ENCODE results near the gene TMEM9B.
"Not testable (repeated sequence)": the region's sequence is repeated elsewhere in the genome, so short reads cannot be mapped to it uniquely, and the experiment has no call there.

TMEM9B gene

GRCh38 chr11:8971924-8972316, 7.7 kb upstream of the TMEM9B start:
- DNase-seq, result no peak

DNA sequence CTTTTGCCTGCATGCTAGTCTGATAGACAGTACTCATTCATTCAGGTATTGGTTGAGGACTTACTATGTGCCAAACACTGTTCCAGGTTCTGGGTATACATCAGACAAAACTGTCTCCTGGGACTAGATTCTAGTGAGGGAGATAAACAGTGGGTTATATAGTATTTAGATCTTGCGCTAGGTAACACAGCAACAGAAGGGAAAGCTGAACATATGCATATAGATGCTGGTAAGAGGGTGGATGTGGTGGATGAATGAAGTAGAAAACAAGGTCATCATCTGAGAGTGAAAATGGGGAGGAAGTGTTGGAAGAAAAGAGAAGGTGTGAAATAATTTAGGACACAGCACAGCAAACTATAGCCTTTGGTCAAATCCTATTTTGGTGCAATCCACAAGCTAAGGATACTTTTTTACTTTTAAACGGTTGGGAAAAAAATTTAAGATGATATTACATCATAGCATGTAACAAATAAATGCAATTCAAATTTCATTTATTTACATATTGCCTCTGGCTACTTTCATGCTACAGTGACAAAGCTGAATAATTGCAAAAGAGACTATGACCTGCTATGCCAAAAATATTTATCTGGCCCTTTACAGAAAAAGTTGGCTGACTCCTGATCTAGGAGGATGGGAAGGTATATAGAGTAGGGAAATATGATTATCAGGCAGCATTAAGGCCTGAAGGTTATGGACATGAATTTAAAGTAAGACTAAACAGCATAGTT, 7.1 kb upstream of the TMEM9B start:
- DNase-seq, result no peak

GRCh38 chr11:8967184-8967583, 2.9 kb upstream of the TMEM9B start:
- DNase-seq, result no peak

DNA sequence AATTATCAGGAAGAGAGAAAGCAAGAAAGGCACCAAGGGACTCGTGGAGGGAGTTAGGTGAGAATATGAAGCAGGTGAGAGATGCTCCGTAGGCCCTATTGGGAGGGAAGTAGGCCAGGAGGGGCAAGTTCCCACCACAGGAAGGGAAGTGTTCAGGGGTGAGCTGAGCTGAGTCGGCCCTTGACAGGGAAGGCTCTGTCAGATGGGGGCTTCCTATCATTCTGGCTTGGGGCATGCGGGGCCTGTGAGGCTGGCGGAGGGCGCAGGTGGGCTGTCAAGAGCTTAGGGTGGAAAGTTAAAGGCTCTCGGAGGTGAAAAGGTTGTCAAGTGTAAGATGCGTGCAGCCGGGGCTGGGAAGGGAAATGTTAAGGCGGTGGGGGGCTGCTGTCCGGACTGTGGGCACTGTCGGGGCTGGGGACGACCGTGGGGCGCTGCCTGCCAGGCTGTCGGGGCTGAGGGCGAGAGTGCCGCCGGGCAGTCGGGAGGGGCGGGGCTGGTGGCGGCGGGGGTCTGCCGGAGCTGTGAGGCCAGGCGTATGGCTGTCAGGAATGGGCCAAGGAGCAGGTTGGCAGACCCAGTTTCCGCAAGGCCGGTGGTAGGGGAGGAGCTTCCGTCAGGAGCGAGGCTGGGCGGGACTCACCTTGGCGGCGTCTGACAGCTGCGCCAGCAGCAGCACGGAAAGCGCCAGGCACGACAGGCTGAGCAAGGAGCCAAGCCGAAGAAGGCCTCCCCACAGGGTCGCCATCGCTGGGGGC, 496 bp downstream of the TMEM9B start:
- DNase-seq, result no peak

- no peak for DNase-seq
These were observed 1.4 kb downstream of the TMEM9B start for GRCh38 chr11:8962841-8963240.

- no peak for DNase-seq
These were observed 2.8 kb downstream of the TMEM9B start for GRCh38 chr11:8961401-8961800.

DNA sequence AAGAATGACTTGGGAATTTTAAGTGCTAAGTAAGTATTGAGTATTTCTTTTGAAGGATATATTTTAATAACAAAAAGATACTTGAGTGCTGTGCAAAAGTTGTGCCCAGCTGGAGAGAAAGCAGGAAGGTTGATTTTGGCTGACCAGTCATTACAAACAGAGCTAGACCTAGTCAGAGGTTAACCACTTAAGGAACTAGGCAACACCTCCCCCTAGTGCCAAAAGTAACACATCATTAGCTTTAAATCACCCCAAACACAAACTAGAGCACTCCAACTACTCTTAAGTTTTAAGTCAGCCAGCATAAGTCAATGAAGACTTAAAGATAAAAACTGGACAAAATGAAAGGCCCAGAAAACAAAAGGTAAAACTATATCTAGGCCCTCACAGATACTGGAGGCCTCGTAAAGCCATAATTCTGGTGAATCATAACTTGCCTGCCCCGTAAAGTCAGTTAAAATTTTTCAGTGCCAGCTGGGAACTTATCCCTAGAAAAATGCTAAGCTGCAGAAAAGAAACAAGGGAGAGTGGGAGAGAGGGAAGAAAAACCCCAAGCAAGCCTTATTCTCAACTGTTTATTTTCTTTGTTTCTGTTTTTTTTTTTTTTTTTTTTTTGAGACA, 4.6 kb downstream of the TMEM9B start:
- DNase-seq, result no peak

DNA sequence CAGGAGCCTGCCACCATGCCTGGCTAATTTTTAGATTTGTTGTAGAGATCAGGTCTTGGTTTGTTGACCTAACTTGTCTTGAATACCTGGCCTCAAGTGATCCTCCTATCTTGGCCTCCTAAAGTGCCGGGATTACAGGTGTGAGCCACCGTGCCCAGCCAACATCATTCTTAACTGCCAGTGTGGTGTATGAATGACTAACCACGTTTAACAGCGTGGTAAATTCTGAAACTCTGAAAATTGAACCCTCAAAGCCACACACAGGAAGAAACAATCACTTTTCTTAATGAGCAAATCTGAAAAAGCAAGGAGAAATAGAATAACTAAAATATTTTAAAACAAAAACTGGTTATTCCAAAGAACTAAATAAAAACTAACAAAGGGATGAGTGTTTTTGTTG, 7.4 kb downstream of the TMEM9B start:
- no peak for DNase-seq

- DNase-seq, result no peak
These were observed 15.4 kb downstream of the TMEM9B start for GRCh38 chr11:8948886-8949285.

DNA sequence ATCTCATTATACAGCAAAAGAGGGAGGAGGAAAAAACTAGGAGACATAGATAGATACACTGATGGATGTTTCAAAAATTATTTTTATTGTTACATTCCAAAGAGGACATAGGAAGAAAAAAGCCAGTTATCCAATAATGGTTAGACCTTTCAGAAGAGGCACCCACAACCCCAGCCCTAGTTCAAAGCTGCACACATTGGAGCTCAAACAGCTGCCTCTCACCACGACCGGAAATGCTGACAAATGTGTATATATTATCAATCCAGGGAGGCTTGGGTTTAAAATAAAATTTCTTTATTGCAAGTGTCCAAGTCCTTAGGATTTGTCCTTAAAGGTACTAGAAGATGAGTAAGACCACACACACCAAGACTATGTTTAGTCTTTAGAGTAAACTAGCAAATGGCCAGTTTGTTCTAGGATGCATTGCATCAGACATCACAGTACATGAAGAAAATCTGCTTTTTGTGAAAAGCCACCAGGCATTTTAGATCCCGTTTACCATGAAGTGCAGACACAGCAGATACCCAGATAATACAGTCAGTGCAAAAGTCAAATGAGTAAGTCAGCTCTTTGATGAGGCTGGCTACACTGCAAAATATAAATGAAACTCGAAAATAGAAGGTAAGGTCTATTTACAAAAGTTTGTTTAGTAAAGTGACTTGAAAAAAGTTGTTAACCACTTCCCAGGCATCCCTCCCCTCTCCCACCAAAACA, 16.9 kb downstream of the TMEM9B start:
- DNase-seq, result no peak

- DNase-seq, result no peak
These were observed 21.6 kb downstream of the TMEM9B start, which contains the start of gene ASCL3 for GRCh38 chr11:8942518-8943066. ASCL3 (minus strand) TSS chr11:8943016; CDS start chr11:8938161, 4,855 bp downstream.

GRCh38 chr11:8941341-8942103, 22.7 kb downstream of the TMEM9B start:
- DNase-seq, result no peak

DNA sequence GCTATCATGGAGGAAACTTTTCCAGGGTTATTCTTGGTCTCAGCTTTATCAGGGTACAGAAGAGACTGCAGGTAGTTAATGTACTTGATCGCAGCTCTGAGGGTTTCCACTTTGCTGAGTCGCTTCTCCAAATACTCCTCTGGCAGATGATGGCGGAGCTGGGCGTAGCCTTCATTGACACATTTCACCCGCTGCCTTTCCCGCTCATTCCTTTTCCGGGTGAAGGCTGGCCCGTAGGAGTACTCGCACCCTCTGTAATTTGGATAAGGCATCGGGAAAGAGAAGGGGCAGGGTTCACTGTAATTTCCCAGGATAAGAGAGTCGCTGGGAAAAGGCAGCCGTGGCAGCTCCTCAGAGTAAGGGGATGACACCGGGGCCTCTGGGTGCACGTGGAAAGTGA, 26.6 kb downstream of the TMEM9B start:
- no peak for DNase-seq

- no peak for DNase-seq
These were observed 27.1 kb downstream of the TMEM9B start for GRCh38 chr11:8937159-8937558.

- DNase-seq, result not testable (repeated sequence)
These were observed 28.5 kb downstream of the TMEM9B start for GRCh38 chr11:8935789-8936188.

- no peak for DNase-seq
These were observed 29.3 kb downstream of the TMEM9B start for GRCh38 chr11:8934742-8935488.

DNA sequence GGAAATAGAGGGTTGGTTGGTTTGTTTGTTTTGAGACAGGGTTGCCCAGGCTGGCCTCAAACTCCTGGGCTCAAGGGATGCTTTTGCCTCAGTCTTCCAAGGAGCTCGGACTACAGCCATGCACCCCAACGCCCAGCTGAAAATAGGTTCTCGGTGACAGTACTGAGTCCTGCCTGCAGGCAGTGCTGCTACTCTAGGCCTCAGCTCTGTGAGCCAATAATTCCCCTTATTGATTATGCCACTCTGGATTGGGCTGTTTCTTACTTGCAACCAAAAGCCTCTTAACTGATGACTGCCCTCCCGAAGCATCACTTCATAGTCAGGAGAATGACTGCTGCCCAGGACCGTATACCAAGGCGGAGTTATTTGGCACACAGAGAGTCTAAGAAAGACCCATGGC, 30.3 kb downstream of the TMEM9B start:
- no peak for DNase-seq

DNA sequence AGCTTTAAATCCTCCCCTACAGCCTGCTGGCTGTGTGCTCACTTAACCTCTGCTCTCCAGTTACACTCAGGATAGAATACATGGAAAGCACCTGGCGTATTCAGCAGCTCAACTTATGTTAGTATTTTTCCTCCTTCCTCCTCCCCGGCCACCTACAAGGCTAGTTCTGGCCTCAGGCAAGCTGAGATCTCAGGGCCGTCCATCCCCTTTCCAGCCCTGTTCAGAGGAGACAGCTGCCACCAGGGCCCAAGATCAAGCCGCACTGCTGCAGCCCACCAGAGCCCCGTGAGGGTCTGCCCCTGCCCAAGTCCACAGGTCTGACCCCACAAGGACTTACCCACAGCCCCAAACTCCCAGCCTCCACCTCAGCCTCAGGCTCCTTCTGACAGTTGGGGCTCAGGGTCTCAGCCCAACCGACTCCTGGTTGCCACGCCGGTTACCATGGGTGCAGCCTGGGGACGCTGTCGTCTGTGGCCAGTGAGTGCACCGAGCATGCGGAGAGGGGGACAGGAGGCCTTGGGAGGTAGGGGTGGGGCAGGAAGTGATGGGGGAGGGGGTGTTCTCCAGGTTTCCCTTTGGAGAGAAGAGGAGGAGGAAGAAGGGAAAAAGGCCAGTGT, 31.6 kb downstream of the TMEM9B start, which contains the start of gene C11orf16:
Gene C11orf16 (minus strand): TSS at position 384 of the 617 bp plus-strand sequence. CDS start 639 bp downstream, outside the sequence.
- DNase-seq, result no peak

DNA sequence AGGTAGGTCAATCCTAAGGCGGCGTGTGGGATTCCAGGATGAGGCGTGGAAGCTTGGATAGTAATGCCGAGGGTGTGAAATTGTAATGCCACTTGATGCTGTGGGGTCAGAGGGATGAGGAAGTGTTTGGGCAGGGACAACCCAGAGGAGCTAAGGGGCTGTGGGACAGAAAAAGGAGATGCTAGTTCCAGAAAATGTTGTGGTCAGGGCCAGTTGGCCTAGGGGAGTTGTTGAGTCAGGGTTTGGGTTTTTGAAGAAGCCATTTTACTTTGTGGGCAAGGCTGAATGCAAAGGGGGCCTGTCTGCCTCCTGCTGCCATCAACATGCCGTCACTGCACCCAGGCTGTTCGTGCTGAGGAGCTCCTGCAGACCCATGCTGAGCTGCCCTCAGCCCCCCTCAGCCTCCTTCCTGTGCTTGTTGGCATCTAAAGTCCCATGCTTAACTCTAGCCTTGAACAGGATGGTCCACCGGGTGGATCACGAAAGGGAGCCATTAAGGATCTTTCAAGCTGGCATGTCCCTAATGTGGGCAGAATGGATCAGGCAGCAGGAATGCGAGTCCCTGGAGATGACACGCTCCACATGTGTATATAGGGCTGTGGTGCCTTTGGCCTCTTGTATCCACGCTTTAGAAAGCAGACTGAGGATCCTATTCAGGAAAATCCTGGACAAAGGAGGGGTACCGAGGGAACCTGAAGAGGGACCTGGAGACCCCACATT, 33.6 kb downstream of the TMEM9B start:
- no peak for DNase-seq

DNA sequence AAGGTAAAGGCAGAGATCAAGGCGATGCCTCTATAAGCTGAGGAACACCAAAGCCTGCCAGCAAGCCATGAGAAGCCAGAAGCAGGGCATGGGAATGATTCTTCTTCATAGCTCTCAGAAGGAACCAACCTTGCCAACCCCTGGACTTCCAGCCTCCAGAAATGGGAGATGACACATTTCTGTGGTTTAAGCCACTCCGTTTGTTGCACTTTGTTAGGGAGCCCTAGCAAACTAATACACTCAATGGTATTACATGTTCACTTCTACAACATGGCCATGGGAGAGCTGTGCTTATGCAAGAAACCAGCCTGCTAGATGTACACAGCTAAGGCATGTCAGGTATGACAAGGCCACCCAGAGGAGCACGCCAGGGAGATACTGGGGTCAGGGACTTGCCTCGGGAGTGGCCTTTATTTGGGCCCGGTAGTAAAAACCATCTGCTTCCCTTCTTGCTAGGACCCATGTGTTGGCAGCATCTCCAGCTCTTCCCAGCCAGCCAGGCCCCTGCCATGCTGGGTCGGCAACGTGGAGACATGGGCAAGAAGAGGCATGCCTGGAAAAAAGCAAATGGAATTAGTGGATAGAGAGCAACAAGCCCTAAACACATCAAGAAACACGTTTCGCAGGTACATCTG, 35.1 kb downstream of the TMEM9B start:
- no peak for DNase-seq

Measured in GOT3 (cell line).